Stimulated activated CD4-positive, alpha-beta T cell treated with anti-CD3 and anti-CD28 coated beads, Interleukin-4, amount 100 ng/mL, for 24 hours (primary cell): ENCODE measurements around the gene ADORA1.

Source experiments
- DNase-seq: peaks from one replicate; pipeline ENCODE4 v3.0.0-alpha.2; 2020

Gene ADORA1

DNA sequence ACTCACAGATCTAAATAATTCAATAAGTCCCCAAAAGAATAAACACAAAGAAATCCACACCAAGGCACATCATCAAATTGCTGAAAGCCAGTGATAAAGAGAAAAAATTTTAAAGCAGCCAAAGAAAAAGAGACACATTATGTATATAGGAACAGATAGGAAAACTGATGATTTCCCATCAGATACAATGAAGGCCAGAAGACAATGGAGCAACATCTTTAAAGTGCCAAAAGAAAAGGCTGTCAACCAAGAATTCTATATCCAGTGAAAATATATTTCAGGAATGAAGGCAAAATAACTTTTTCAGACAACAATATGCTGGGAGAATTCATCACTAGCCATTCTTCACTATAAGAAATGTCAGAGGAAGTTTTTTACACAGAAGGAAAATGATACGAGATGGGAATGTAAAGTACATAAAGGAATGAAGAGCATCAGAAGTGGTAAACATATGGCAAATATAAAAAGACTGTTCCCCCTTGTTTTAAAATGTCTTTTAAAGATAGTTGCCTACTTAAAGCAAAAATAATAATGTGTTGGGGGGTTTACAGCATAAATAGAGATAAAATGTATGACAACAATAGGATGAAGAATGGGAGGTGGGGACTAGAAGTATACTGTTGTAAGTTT lies 32.4 kb upstream of the ADORA1 start:
- DNase-seq: no peak

GRCh38 chr1:203096566-203096965 lies 31.0 kb upstream of the ADORA1 start:
- DNase-seq: no peak

DNA sequence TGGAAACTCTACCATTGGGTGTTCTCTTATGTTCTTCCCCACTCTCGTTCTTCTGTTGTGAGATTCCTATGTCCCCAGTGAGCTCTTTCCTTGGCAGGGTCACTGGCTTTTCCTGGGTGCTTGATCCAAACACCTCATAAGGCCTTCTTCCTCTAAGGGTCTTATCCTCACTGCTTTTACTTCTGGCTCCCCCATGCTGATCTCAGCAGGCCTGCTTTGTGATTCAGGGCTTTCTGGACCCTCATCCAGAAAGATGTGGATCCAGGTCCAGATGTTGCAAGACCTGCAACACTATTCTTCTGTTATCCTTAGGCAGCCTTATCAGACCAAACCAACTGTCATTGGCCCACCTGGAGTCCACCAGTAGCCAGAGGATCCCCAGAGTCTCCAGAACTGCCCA lies 30.5 kb upstream of the ADORA1 start:
- no peak for DNase-seq

GRCh38 chr1:203098445-203098844 lies 29.1 kb upstream of the ADORA1 start:
- no peak for DNase-seq

DNA sequence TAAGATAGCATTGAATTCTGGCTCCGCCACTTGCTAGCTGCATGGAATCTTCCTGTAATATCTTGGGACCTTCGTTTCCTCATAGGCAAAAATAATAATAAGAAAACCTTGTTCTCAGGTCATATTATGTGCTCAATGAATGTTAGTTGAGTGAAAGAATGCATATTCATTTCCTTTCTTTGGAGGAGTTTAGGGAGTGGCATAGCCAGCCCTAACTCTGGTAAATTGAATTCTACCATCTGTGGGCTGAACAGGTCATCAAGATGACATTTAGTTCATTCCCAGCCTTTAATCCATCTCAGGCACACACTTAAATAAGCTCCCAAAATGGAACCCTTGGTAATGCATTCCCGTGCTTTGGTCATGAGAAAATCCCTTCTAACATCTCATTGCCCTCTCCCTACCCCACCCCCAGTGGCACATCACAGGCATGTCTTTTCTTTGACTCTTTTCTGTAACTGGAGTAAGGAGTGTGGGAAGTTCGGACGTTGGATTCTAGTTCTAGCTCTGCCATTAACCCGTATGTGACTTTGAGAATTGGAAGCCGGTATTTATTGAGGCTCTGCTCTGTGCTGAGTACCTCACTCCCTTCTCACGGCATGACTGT lies 28.5 kb upstream of the ADORA1 start:
- DNase-seq: no peak

DNA sequence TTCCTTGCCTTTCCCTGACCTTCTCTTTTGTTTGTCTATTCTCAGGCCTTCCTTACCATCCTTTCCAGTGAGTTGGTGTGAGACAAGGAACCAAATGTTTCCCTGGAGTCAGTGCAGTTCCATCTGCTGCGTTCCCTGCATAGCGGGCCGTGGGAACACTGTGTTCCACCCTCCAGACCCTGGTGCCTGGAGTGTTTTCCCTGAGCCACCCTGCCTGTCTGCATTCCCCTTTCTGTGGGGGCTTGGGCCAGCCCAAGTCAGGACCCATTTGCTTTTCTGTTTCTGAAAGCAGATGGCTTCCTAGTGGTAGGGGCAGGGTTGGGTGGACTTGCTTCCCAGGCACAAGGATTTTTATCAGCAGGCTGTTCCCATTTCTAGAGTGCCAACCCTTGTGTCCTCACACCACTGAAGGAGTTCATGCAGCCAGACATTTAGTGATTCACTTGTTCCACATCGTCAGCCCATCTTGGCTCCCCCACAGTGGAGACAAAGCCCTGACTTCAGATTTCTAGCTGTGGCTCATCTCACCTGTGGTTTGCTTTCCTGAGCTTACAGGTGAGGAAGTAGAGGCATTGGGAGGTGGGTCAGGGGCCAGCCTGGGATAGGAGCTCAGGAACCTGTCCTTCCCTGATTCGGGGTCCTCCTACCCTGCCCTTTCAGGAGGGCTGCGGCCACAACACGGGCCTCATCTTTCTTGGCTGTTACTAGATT lies 27.6 kb upstream of the ADORA1 start:
- no peak for DNase-seq

DNA sequence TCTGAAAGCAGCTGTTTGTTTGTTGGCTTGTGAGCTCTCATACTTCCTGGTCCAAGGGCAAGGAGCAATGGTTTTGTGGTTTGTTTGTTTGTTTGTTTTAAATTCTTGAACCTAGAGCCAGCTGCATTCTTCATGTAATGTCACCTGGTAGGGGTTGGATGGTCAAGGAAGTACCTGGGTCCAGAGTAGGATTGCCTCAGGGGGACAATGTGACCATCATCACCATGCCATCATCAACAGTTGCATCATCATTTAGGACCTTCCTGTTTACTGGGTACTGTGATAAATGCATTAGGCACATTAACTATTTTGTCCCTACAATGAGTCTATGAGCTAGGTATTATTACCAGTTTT lies 27.0 kb upstream of the ADORA1 start:
- DNase-seq: no peak

GRCh38 chr1:203101813-203102634 lies 25.5 kb upstream of the ADORA1 start:
- DNase-seq: no peak

DNA sequence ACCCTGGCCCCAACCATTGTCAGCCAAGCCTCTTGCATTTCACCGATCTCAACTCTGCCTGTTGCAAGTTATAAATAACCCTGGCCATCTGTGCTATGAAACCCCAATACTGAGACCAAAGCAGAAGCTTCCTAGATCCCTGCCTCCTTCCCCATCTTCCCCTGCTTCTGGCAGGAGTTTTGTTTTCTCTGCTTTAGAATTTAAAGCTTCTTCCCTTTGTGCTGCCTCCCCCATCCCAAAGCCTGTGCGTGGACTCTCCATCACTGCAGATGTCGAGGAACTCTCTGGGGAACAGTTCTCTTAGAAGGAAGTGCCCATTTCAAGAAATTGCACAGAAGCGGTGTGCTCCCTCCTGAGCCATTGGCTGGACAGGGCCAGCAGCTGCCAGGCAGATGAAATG lies 24.3 kb upstream of the ADORA1 start:
- DNase-seq: no peak

DNA sequence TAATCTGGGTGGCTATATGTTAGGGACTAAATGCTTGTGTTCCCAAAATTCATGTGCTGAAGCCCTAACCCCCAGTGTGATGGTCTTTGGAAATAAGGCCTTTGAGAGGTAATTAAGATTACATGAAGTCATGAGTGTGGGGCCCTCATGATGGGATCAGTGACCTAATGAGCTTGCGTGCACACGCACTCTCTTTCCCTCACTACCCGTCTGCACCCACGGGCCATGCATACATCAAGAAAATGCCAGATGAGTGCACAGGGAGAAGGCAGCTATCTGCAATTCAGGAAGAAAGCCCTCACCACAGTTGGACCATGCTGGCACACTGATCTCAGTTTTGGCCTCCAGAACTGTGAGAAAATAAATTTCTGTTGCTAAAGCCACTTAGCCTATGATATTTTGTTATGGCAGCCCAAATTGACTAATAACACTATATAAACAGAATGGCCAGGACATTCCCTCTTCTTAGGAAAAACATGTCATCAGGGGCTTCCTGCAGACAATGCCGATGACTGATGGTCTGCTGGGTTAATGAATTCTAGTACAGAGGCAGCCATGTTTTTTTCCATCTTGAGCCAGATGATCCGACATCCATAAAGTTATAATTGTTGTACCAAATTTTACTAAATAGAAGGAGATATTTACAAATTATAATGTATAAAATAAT lies 23.6 kb upstream of the ADORA1 start:
- no peak for DNase-seq

GRCh38 chr1:203104789-203105390 lies 22.6 kb upstream of the ADORA1 start:
- DNase-seq: no peak

DNA sequence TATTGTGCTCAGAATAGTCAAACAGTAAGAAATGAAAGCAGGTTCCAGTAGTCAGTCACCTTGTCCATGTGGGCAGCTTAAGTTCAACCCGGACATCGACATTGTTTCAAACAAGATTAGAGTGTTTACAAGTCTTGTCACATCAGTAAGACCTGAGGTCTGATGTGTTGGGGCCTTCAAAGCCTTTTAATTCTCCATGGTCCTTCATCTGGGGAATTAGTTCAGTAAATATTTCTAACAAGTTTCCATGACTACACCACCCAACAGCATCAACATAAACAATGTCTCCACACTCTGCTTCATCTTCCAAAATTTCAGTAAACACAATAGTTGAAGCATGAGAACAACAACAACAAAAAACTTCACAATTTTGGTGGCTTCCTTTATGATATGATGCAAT lies 15.1 kb upstream of the ADORA1 start:
- DNase-seq: no peak

- DNase-seq: no peak
Measured at GRCh38 chr1:203113308-203113707, 14.2 kb upstream of the ADORA1 start.

GRCh38 chr1:203114202-203114601 lies 13.3 kb upstream of the ADORA1 start:
- no peak for DNase-seq

DNA sequence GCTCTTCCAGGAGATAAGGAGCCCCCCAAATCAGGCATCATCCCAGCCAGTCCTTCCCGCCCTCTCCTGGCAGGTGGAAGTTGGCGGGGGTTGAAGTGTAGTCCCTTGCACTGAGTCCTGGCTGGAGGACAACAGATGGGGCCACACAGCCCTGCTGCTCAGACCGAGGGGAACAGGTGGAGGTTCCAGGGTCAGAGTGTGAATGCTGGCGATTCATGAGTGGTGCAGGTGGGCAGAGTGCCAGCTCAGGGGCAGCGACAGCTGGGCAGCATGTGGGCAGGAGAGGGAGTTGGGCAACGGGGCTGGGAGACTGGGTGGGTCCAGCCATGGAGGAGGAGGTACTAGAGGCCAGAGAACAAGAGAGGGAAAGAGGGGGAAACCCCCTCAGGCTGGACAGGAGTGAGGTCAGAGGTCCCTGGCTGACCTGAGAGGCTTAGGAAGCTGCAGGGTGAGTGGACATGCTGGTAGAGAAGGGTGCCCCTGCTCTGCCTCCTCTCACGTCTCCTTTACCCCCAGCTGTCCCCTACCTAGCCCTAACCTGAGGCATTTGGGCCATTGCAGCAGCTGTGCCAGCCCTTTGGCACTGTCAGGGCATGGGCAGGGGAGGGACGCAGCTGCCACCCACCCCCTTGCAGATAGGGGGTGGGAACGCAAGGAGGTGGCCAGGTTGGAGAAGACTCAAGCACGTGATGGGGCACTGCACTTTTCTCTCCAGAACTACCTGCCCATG lies 11.3 kb upstream of the ADORA1 start:
- DNase-seq: no peak

- DNase-seq: no peak
Measured at GRCh38 chr1:203117611-203118575, 9.6 kb upstream of the ADORA1 start.

- DNase-seq: no peak
Measured at GRCh38 chr1:203120325-203121153, 7.0 kb upstream of the ADORA1 start.

DNA sequence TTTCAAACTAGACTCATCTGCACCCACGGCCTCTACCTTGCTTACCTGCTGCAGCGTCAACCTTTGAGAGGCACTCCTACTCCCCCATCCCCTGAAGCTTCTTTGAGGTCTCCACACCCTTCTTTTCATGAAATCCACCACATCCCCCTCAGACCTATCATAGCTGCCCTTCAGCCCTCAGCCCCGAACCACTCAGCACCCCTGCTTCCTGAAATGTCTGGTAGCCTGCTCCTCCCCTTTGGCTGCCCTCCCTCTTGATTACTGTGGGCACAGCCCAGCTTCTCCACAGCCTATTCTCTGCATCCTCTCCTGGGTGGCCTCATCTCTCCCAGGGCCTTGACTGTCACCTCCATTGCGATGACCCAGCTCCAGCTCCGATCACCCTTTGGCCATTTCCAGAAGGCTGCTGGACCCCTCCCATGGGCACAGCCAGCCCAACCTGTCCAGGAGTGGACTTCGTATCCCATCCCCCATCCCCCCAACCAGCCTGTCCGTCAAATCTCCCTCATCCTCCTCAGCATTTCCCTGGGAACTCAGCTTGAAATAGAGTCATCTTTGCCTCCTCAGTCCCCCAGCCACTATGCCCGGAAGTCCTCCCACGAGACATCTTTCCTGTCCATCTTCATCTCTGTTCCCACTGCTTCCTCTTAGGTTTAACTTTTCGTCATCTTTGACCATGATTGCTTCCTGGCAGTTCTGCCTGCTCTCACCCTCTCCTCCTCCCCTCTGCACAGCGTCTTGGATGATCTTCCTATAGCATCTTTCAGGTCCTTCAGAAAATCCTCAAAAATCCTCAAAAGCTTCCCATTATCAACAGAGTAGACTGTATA lies 6.1 kb upstream of the ADORA1 start:
- no peak for DNase-seq

- no peak for DNase-seq
Measured at GRCh38 chr1:203122159-203122558, 5.4 kb upstream of the ADORA1 start.
